Natural killer cell treated with Interleukin-12 subunit alpha and Interleukin-12 subunit beta and Interleukin-15 and Interleukin-18, amount 100 ng/mL, for 72 hours (primary cell): ENCODE data around the gene TBC1D5. TPM values are rescaled to one million over a fixed set of nuclear protein-coding genes. Genes with fewer than 3 reads are reported as not detected.

Experiments
- ATAC-seq, 2 donors: fragments of 150-1000 bp; cut with Tn5 transposase in 1 of 2; sonication (Bioruptor Pico), chemical (Tn5 transposase) in 1 of 2; 2 replicates each; pipeline ENCODE4 v1.10.0; 2021
- DNase-seq: peaks from one replicate; pipeline ENCODE4 v3.0.0; 2022; ENCODE audit warnings: low spot score
- H3K27ac Mint-ChIP-seq, 2 donors: 1 replicate in 1 of 2; 2 replicates in 1 of 2; pipeline ENCODE4 v1.8.0; 2022; ENCODE audit warnings: mixed read lengths in 2 of 2, mild to moderate bottlenecking in 1 of 2, moderate library complexity in 1 of 2
- H3K27me3 Mint-ChIP-seq, 2 donors: 1 replicate in 1 of 2; 2 replicates in 1 of 2; pipeline ENCODE4 v1.8.0; 2022; ENCODE audit warnings: mixed read lengths in 2 of 2
- H3K36me3 Mint-ChIP-seq: one replicate; pipeline ENCODE4 v1.8.0; 2022; ENCODE audit warnings: mixed read lengths
- H3K4me1 Mint-ChIP-seq, 2 donors: 1 replicate in 1 of 2; 2 replicates in 1 of 2; pipeline ENCODE4 v1.8.0; 2022; ENCODE audit warnings: low read depth in 2 of 2, mixed read lengths in 2 of 2, mild to moderate bottlenecking in 1 of 2
- H3K4me3 Mint-ChIP-seq: one replicate; pipeline ENCODE4 v1.8.0; 2022; ENCODE audit warnings: mixed read lengths
- H3K9me3 Mint-ChIP-seq: 2 replicates; pipeline ENCODE4 v1.8.0; 2022; ENCODE audit warnings: mixed read lengths
- total RNA-seq, 2 donors: library from RNA; stranded (reverse); gene quantifications; one replicate each; pipeline ENCODE4 v1.2.3, GENCODE V29; 2022

The TBC1D5 gene
- total RNA-seq, 2 donors from 2014 or later: 43.4 to 51.6 TPM

DNA sequence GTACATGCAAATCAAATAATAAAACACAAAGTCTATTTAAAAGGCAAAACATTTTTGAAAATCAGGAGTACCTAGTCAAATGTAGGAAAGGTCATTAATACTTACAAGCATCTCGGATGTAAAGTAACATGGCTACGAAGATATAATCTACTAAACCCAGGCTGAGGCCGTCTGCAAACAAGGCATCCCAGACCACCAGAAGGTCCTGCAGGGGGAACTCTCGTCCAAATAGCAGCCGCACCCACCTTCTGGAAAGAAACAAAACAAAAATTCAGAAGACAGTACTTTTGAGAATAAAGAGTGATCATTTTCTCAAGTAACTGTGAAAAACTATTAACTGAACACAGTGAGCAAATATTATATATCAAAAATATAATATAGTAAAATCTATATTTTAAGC lies 434.5 kb downstream of the TBC1D5 start:
- Mint-ChIP-seq H3K36me3 (no peaks in the 10 kb centered on the region), H3K9me3 (no peaks in the 10 kb centered on the region), H3K4me1 (no peaks in the 10 kb centered on the region), H3K4me3 (no peak overlapping the region), H3K27ac (no peak overlapping the region), H3K27me3 (no peaks in the 10 kb centered on the region)
- ATAC-seq (no peak), DNase-seq (no peak)

DNA sequence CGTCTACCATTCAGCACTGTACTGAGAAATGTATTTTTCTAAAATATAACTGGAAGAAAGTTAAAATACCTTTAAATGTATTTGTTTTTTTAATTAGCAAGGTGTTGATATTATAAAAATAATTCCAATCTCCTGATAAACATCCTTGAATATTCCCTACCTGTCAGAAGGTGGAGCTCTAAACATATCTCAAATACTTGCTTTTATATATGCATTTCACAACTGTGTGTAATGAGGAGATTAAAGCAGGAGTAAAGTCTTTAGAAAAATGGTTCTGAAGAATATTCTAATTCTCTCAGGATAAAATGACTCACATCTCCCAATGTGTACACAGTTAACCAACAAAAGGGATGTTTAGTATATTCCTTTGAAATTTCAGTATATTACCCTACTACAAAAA lies 434.9 kb downstream of the TBC1D5 start:
- Mint-ChIP-seq H3K27me3 (no peaks in the 10 kb centered on the region), H3K36me3 (no peaks in the 10 kb centered on the region), H3K27ac (no peak overlapping the region), H3K9me3 (no peaks in the 10 kb centered on the region), H3K4me3 (no peak overlapping the region), H3K4me1 (no peaks in the 10 kb centered on the region)
- ATAC-seq (no peak), DNase-seq (no peak)

GRCh38 chr3:17304969-17305368 lies 437.5 kb downstream of the TBC1D5 start:
- no peaks in the 10 kb centered on the region for H3K36me3 Mint-ChIP-seq
- no peak for DNase-seq
- peaks cover 4 to 8% of the 10 kb centered on the region in 2 donors for H3K4me1 Mint-ChIP-seq
- no peaks in the 10 kb centered on the region for H3K27me3 Mint-ChIP-seq
- H3K27ac Mint-ChIP-seq: no peak overlapping the region
- H3K4me3 Mint-ChIP-seq: no peak overlapping the region
- no peaks in the 10 kb centered on the region for H3K9me3 Mint-ChIP-seq
- no peak for ATAC-seq

DNA sequence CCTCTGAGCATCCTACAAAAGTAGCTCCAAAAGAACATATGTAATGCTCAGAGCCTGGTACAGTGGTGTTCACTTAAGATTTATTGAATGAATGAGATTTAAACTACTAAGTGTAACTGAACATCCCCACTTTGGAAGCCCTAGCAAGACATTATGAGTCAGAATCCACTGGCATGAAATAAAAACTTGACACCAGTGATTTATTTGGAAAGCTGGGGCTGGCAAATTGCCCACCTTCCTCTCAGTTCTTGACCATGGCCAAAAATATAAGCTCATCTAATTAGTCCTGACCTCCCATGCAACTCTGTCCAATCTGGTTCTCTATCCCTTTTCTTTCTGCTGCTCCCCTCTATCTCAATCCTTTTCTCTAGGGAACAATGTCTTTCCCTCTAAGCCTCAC lies 439.7 kb downstream of the TBC1D5 start:
- no peaks in the 10 kb centered on the region for H3K27me3 Mint-ChIP-seq
- DNase-seq (no peak), ATAC-seq (no peak)
- H3K9me3 Mint-ChIP-seq: no peaks in the 10 kb centered on the region
- peaks cover 4 to 8% of the 10 kb centered on the region in 2 donors for H3K4me1 Mint-ChIP-seq
- no peak overlapping the region for H3K27ac Mint-ChIP-seq
- no peak overlapping the region for H3K4me3 Mint-ChIP-seq
- no peaks in the 10 kb centered on the region for H3K36me3 Mint-ChIP-seq

- peaks cover 4 to 8% of the 10 kb centered on the region in 2 donors for H3K4me1 Mint-ChIP-seq
- no peak overlapping the region for H3K4me3 Mint-ChIP-seq
- DNase-seq: no peak
- H3K27ac Mint-ChIP-seq: no peak overlapping the region
- ATAC-seq: no peak
- H3K9me3 Mint-ChIP-seq: no peaks in the 10 kb centered on the region
- H3K36me3 Mint-ChIP-seq: no peaks in the 10 kb centered on the region
- H3K27me3 Mint-ChIP-seq: no peaks in the 10 kb centered on the region
Measured at GRCh38 chr3:17302170-17302569, 440.3 kb downstream of the TBC1D5 start.

DNA sequence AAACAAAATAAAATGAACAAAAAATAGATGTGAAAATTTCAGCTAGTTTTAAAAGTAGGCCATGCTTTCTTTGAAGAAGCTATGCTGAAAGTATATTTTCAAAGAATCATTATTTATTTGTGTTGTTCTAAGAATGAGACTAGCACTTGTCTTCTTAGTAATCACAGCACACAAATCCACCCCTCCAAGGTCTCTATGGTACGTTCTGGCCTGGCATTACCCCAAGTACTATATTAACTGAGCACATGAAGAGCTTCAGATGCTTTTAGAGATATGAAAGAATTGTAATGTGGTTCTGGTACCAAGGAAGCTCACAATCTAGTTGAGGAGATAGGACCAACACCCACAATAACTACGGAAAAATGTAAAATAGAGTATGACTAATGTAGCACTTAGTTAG lies 441.2 kb downstream of the TBC1D5 start:
- no peak for ATAC-seq
- H3K4me3 Mint-ChIP-seq: no peak overlapping the region
- no peak overlapping the region for H3K27ac Mint-ChIP-seq
- H3K4me1 Mint-ChIP-seq: peaks cover 4 to 8% of the 10 kb centered on the region in 2 donors
- no peak for DNase-seq
- no peaks in the 10 kb centered on the region for H3K36me3 Mint-ChIP-seq
- H3K27me3 Mint-ChIP-seq: no peaks in the 10 kb centered on the region
- no peaks in the 10 kb centered on the region for H3K9me3 Mint-ChIP-seq

DNA sequence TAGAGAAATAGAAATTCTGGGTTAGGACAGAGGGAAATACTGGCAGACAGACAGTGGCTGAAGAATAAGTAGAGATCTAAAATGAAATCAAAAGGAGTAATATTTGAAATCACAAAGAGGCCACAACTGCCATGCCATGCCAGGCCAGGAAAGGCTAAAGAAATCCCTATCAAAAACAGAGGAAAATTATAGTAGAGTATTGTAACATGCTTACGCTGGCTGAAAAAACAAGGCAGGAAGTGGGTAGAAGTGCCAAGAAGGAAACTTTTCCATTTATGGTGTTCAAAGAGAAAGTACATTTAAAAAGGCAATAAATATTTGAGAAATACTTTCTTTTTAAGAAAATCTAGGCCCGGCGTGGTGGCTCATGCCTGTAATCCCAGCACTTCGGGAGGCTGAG lies 442.0 kb downstream of the TBC1D5 start:
- peaks cover 4 to 8% of the 10 kb centered on the region in 2 donors for H3K4me1 Mint-ChIP-seq

GRCh38 chr3:17298038-17298437 lies 444.4 kb downstream of the TBC1D5 start:
- no peaks in the 10 kb centered on the region for H3K36me3 Mint-ChIP-seq
- H3K4me1 Mint-ChIP-seq: peaks cover 4 to 8% of the 10 kb centered on the region in 2 donors
- no peak overlapping the region for H3K4me3 Mint-ChIP-seq
- H3K9me3 Mint-ChIP-seq: no peaks in the 10 kb centered on the region
- peak overlapping the region in 1 of 2 donors; percentile 13 for H3K27ac Mint-ChIP-seq
- no peak for ATAC-seq
- DNase-seq: no peak
- H3K27me3 Mint-ChIP-seq: no peaks in the 10 kb centered on the region

More for the DNA sequence above, 442.0 kb downstream of the TBC1D5 start:
- Mint-ChIP-seq H3K4me3 (peak overlapping the region; percentile 65), H3K36me3 (no peaks in the 10 kb centered on the region), H3K9me3 (no peaks in the 10 kb centered on the region), H3K27ac (peak overlapping the region; percentile 10 to 50), H3K27me3 (no peaks in the 10 kb centered on the region)
- ATAC-seq: no peak
- DNase-seq: no peak

DNA sequence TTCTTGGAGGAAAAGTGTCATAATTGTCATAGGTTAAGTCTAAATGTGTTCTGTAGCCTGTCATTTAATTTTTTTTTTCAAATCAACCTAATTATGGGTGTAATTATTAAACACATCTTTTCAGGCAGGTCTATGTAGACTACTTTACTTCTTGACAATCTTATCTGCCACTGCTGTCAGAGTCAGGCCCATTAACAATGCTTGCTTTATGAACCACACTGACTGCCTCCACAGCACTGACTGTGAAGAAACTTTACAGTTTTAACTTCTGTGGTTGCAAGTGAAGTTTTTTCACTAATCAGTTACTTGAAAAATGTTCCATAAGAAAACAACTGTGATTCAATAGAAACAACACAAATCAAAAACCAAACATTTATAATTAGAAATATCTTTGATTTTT lies 449.9 kb downstream of the TBC1D5 start:
- no peak overlapping the region for H3K4me3 Mint-ChIP-seq
- H3K9me3 Mint-ChIP-seq: no peaks in the 10 kb centered on the region
- H3K36me3 Mint-ChIP-seq: no peaks in the 10 kb centered on the region
- no peaks in the 10 kb centered on the region for H3K27me3 Mint-ChIP-seq
- no peak for DNase-seq
- H3K27ac Mint-ChIP-seq: no peak overlapping the region
- ATAC-seq: no peak
- H3K4me1 Mint-ChIP-seq: no peaks in the 10 kb centered on the region

DNA sequence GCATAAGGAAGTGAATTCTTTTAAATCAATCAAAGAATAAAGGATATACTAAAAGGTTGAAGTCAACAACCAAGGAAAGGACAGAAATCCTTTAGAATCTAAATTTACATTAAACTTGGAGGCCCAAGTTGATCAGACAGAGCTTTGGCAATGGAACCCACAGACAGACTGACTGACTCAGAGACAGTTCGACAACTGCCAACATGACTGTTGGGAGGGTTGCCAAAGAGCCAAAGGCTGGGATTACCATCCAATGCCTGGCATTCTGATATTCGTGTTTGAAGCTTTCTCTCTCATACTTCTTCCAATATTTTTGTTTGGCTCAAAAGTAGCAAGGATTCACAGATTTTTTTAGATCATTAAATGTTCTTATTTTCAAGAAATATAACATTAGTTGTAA lies 451.5 kb downstream of the TBC1D5 start:
- DNase-seq (no peak), ATAC-seq (no peak)
- H3K9me3 Mint-ChIP-seq: no peaks in the 10 kb centered on the region
- H3K36me3 Mint-ChIP-seq: no peaks in the 10 kb centered on the region
- H3K27me3 Mint-ChIP-seq: no peaks in the 10 kb centered on the region
- no peak overlapping the region for H3K4me3 Mint-ChIP-seq
- no peak overlapping the region for H3K27ac Mint-ChIP-seq
- no peaks in the 10 kb centered on the region for H3K4me1 Mint-ChIP-seq

DNA sequence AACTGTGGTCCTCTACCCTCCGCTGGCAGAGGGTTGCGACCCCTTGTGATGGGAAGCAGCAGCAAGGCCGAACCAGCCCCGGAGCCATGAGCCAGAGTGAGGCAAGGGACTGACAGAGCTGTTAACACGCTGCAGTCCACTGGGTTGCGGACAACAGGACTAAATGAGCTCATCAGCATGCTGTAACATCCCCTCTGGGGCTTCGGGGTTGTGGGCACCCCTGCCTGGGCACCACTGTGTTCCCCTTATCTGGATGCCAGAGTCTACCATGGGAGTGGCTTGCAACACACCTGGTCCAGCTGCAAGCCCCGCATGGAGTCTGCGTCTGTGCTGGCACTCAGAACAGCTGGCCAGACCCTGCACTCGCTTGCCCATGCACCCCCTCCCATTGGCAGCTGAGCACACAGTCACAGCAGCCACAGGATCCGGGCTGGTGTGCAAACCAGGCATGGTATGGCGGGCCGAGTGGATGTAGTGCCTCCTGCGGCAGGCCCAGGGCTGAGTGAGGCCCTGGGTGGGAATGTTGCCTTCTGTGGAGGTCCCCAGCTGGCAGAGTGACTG lies 453.5 kb downstream of the TBC1D5 start:
- Mint-ChIP-seq H3K27ac (no peak overlapping the region), H3K4me3 (no peak overlapping the region), H3K36me3 (no peaks in the 10 kb centered on the region), H3K27me3 (no peaks in the 10 kb centered on the region), H3K9me3 (no peaks in the 10 kb centered on the region), H3K4me1 (no peaks in the 10 kb centered on the region)
- DNase-seq (peak; percentile 58), ATAC-seq (no peak)

DNA sequence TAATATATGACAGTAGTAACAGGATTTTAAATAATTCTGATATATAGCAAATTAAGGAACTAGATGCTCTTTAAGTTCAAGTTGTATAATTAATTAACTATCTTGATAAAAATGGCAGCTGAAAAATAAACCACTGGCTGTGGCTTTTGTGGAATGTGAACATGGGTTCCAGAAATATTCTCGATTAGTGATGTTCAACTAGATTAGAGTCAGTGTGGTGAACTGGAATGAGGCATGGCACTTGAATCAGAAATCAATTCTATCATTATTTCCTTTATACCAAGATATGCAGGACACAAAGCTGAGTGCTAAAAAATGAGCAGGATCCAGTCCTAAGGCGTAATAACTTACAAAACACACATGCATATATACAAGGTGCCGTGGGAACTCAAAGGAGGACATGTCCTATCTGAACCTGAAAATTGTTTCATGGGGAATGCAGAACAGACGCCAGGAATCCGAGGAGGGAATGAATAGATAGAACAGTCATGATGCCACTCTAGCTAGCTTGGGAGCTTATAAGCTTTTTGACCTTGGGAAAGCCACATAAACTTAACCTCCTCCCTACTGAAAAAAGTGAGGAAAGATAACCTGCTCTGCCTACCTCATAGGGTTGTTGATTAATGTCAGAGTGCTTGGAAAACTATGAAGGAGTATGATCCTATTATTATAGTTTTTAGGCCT lies 455.3 kb downstream of the TBC1D5 start:
- no peak overlapping the region for H3K27ac Mint-ChIP-seq
- DNase-seq: no peak
- H3K4me1 Mint-ChIP-seq: no peaks in the 10 kb centered on the region
- no peaks in the 10 kb centered on the region for H3K36me3 Mint-ChIP-seq
- H3K9me3 Mint-ChIP-seq: no peaks in the 10 kb centered on the region
- no peaks in the 10 kb centered on the region for H3K27me3 Mint-ChIP-seq
- no peak overlapping the region for H3K4me3 Mint-ChIP-seq
- no peak for ATAC-seq

- Mint-ChIP-seq H3K36me3 (no peaks in the 10 kb centered on the region), H3K4me3 (no peak overlapping the region), H3K27ac (no peak overlapping the region), H3K4me1 (no peaks in the 10 kb centered on the region), H3K9me3 (no peaks in the 10 kb centered on the region), H3K27me3 (no peaks in the 10 kb centered on the region)
- ATAC-seq: no peak
- DNase-seq: no peak
Measured at GRCh38 chr3:17278006-17278405, 464.4 kb downstream of the TBC1D5 start.

DNA sequence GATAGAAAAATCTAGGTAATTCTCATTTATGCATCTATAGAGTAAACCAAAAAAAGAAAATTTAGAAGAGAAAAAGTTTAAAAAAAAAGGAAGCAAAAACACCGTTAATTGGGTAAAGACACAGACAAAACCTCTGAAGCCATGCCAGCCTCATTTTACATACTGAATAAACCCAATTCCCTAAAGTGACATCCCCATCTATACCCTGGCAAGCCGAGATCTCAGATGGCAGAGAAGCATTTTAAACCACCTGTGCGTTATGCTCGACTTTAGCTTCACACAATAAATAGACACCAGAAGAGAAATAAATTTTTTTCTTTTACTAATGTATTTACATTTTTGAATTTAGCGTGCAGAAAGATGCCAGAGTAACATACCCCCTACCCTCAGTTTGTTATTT lies 475.6 kb downstream of the TBC1D5 start:
- no peak overlapping the region for H3K27ac Mint-ChIP-seq
- H3K36me3 Mint-ChIP-seq: no peaks in the 10 kb centered on the region
- no peak for DNase-seq
- H3K4me1 Mint-ChIP-seq: no peaks in the 10 kb centered on the region
- no peaks in the 10 kb centered on the region for H3K27me3 Mint-ChIP-seq
- no peaks in the 10 kb centered on the region for H3K9me3 Mint-ChIP-seq
- no peak for ATAC-seq
- H3K4me3 Mint-ChIP-seq: no peak overlapping the region
